ENCODE data around the gene BTF3L4. TPM values are rescaled to one million over a fixed set of nuclear protein-coding genes. Genes with fewer than 3 reads are reported as not detected.

The BTF3L4 gene
- total RNA-seq, 5 donors from 2014 or later (not counting 1 experiment from before 2014, with no cell fraction given): 30.1 to 33.6 (median 32.0) TPM

- POLR2A ChIA-PET: interaction anchor here in 1 of 2 donors (0.6 kb wide), 1 partner anchor 10 kb away, joined by 9 read pairs; no protein-coding TSS in a partner anchor
Measured at GRCh38 chr1:52057876-52058415, 1.9 kb downstream of the BTF3L4 start.

GRCh38 chr1:52059321-52059720 is 3.2 kb downstream of the BTF3L4 start:
- H3K27ac Mint-ChIP-seq: no peak overlapping the region
- Histone ChIP-seq H3K36me3 (ENCODE audit: control insufficient read depth in 2 of 2, extremely low read depth in 1 of 2, insufficient read depth in 1 of 2, low read length in 1 of 2) (peaks cover 0 to 28% of the 10 kb centered on the region in 2 donors), H3K4me1 (ENCODE audit: control insufficient read depth in 1 of 2, extremely low read depth in 1 of 2, insufficient read depth in 2 of 2, low read length in 2 of 2) (peaks cover 10 to 14% of the 10 kb centered on the region in 2 experiments), H3K9me3 (no peaks in the 10 kb centered on the region), H3K27ac (ENCODE audit: low read length) (no peak overlapping the region), H3K27me3 (replicated peaks in 1 of 2; ENCODE audit: control insufficient read depth in 2 of 2, extremely low read depth in 1 of 2, insufficient read depth in 2 of 2, low read length in 1 of 2) (no peaks in the 10 kb centered on the region), H3K4me3 (ENCODE audit: control insufficient read depth in 1 of 2, extremely low read depth in 1 of 2, low read length in 1 of 2) (no peak overlapping the region)
- DNase-seq: no peak
- ChIA-PET POLR2A (interaction anchor here in 1 of 2 donors (0.7 kb wide), 1 partner anchor 11 kb away, joined by 3 read pairs; no protein-coding TSS in a partner anchor), CTCF (interaction anchor here in 1 of 2 donors (0.6 kb wide), 2 partner anchors 12 to 194 kb away, joined by 4 to 5 read pairs; no protein-coding TSS in a partner anchor)
- no peaks in the 10 kb centered on the region for H3K27me3 Mint-ChIP-seq
- ATAC-seq (replicated peaks in 1 of 4): no peak
- H3K4me3 Mint-ChIP-seq: peak overlapping the region in 2 of 3 donors; percentile 35 to 49
- no peaks in the 10 kb centered on the region for H3K9me3 Mint-ChIP-seq
- peaks cover 61 to 64% (median 62%) of the 10 kb centered on the region in 3 donors for H3K4me1 Mint-ChIP-seq
- peaks cover 20% of the 10 kb centered on the region for H3K36me3 Mint-ChIP-seq

More at GRCh38 chr1:52057876-52058415, 1.9 kb downstream of the BTF3L4 start:
- H3K36me3 Mint-ChIP-seq: peaks cover 13% of the 10 kb centered on the region
- no peaks in the 10 kb centered on the region for H3K9me3 Mint-ChIP-seq
- no peaks in the 10 kb centered on the region for H3K9me3 ChIP-seq
- no peak overlapping the region for H3K27ac ChIP-seq (ENCODE audit: low read length)
- CTCF ChIA-PET: no interaction called here
- peaks cover 0 to 17% of the 10 kb centered on the region in 2 donors for H3K36me3 ChIP-seq (ENCODE audit: control insufficient read depth in 2 of 2, extremely low read depth in 1 of 2, insufficient read depth in 1 of 2, low read length in 1 of 2)
- H3K4me1 ChIP-seq (ENCODE audit: control insufficient read depth in 1 of 2, extremely low read depth in 1 of 2, insufficient read depth in 2 of 2, low read length in 2 of 2): peaks cover 14 to 15% of the 10 kb centered on the region in 2 experiments
- H3K27me3 Mint-ChIP-seq: no peaks in the 10 kb centered on the region
- H3K4me3 ChIP-seq (ENCODE audit: control insufficient read depth in 1 of 2, extremely low read depth in 1 of 2, low read length in 1 of 2): no peak overlapping the region
- H3K4me1 Mint-ChIP-seq: peaks cover 62 to 65% (median 64%) of the 10 kb centered on the region in 3 donors
- peak overlapping the region; percentile 39 to 52 for H3K27ac Mint-ChIP-seq
- DNase-seq (no peak), ATAC-seq (replicated peaks in 1 of 4) (no peak)
- no peaks in the 10 kb centered on the region for H3K27me3 ChIP-seq (replicated peaks in 1 of 2; ENCODE audit: control insufficient read depth in 2 of 2, extremely low read depth in 1 of 2, insufficient read depth in 2 of 2, low read length in 1 of 2)
- peak overlapping the region; percentile 94 to 97 (median 97) for H3K4me3 Mint-ChIP-seq
- no CpG with 5 or more reads among the region's 1 CpG for WGBS (ENCODE audit: insufficient coverage)

DNA sequence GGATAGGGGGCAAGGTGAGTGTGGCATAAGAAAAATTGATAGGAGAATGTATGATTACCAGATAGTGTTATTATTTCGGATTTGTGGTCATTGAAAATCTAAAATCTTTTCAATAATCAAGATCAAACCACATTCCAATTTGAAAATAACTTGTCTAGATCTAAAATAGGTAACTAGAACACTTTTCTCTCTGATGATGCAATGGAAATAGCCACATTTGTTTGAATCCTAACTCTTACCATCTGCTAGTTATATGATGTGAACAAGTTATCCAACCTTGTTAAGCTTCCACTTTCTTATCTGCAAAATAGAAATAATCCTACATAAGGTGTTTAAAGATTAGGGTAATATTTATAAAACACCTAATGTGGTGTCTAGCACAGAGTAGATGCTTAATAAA is 3.8 kb downstream of the BTF3L4 start:
- POLR2A ChIA-PET: no interaction called here
- ATAC-seq (replicated peaks in 1 of 4) (no peak), DNase-seq (no peak)
- Histone ChIP-seq H3K27ac (ENCODE audit: low read length) (no peak overlapping the region), H3K4me1 (ENCODE audit: control insufficient read depth in 1 of 2, extremely low read depth in 1 of 2, insufficient read depth in 2 of 2, low read length in 2 of 2) (peaks cover 5 to 11% of the 10 kb centered on the region in 2 experiments), H3K27me3 (replicated peaks in 1 of 2; ENCODE audit: control insufficient read depth in 2 of 2, extremely low read depth in 1 of 2, insufficient read depth in 2 of 2, low read length in 1 of 2) (no peaks in the 10 kb centered on the region), H3K36me3 (ENCODE audit: control insufficient read depth in 2 of 2, extremely low read depth in 1 of 2, insufficient read depth in 1 of 2, low read length in 1 of 2) (peaks cover 0 to 33% of the 10 kb centered on the region in 2 donors), H3K4me3 (ENCODE audit: control insufficient read depth in 1 of 2, extremely low read depth in 1 of 2, low read length in 1 of 2) (no peak overlapping the region), H3K9me3 (no peaks in the 10 kb centered on the region)
- Mint-ChIP-seq H3K27ac (no peak overlapping the region), H3K27me3 (no peaks in the 10 kb centered on the region), H3K4me3 (no peak overlapping the region), H3K9me3 (no peaks in the 10 kb centered on the region), H3K36me3 (peaks cover 20% of the 10 kb centered on the region), H3K4me1 (peaks cover 55 to 59% (median 56%) of the 10 kb centered on the region in 3 donors)
- CTCF ChIA-PET: interaction anchor here in 1 of 2 donors (0.5 to 0.6 kb wide), 2 partner anchors 12 to 48 kb away, joined by 3 to 5 read pairs; no protein-coding TSS in a partner anchor
- no CpG with 5 or more reads among the region's 1 CpG for WGBS (ENCODE audit: insufficient coverage)

DNA sequence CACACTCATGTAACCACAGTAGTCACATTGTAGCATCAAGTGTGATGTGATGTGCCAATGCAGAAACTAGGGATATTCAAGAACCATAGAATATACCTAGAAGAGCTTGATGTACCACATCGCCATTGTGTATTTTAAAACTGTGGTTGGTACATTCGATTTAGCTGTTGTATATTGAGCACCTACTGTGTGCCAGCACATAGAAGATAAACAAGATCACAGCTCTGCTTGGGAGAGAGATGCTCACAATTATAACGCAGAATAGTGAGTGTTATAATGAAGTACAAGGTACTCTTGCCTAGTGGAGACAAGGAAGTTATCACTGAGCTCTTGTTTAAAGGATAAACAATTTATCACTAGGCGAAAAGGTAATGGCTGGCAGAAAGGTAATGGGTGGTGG is 4.7 kb downstream of the BTF3L4 start:
- H3K36me3 ChIP-seq (ENCODE audit: control insufficient read depth in 2 of 2, extremely low read depth in 1 of 2, insufficient read depth in 1 of 2, low read length in 1 of 2): peaks cover 0 to 42% of the 10 kb centered on the region in 2 donors
- peaks cover 52 to 58% (median 55%) of the 10 kb centered on the region in 3 donors for H3K4me1 Mint-ChIP-seq
- 100% methylated on average over 2 of the region's 4 CpGs for WGBS (ENCODE audit: insufficient coverage)
- H3K36me3 Mint-ChIP-seq: peaks cover 20% of the 10 kb centered on the region
- no peaks in the 10 kb centered on the region for H3K27me3 Mint-ChIP-seq
- H3K4me3 Mint-ChIP-seq: no peak overlapping the region
- DNase-seq: no peak
- no peaks in the 10 kb centered on the region for H3K27me3 ChIP-seq (replicated peaks in 1 of 2; ENCODE audit: control insufficient read depth in 2 of 2, extremely low read depth in 1 of 2, insufficient read depth in 2 of 2, low read length in 1 of 2)
- POLR2A ChIA-PET: no interaction called here
- CTCF ChIA-PET: interaction anchor here (0.6 to 0.7 kb wide), 3 partner anchors 9 to 916 kb away, joined by 3 to 6 read pairs (median 4); no protein-coding TSS in a partner anchor
- no peak overlapping the region for H3K27ac Mint-ChIP-seq
- H3K4me3 ChIP-seq (ENCODE audit: control insufficient read depth in 1 of 2, extremely low read depth in 1 of 2, low read length in 1 of 2): no peak overlapping the region
- no peak overlapping the region for H3K27ac ChIP-seq (ENCODE audit: low read length)
- H3K9me3 ChIP-seq: no peaks in the 10 kb centered on the region
- H3K9me3 Mint-ChIP-seq: no peaks in the 10 kb centered on the region
- peaks cover 5 to 9% of the 10 kb centered on the region in 2 experiments for H3K4me1 ChIP-seq (ENCODE audit: control insufficient read depth in 1 of 2, extremely low read depth in 1 of 2, insufficient read depth in 2 of 2, low read length in 2 of 2)
- no peak for ATAC-seq (replicated peaks in 1 of 4)

DNA sequence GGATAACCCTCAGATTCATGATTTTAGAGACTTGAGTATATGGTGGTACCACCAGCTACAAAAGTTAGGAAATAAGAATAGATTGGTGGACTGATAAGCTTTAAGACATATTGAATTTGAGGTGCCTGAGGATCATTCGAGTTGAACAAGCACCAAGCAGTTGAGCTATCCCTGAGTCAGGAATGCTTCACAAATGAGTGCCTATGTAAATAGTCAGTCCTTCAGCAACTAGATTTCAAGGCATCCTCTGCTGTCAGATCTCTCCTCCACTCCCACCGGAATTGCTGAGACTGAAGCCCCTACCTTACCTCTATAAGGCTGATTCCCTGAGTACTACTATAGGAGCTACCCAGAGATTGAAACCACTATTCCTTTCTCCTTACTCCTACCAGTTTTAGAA is 7.1 kb downstream of the BTF3L4 start:
- Histone ChIP-seq H3K4me1 (ENCODE audit: control insufficient read depth in 1 of 2, extremely low read depth in 1 of 2, insufficient read depth in 2 of 2, low read length in 2 of 2) (no peaks in the 10 kb centered on the region), H3K4me3 (ENCODE audit: control insufficient read depth in 1 of 2, extremely low read depth in 1 of 2, low read length in 1 of 2) (no peak overlapping the region), H3K36me3 (ENCODE audit: control insufficient read depth in 2 of 2, extremely low read depth in 1 of 2, insufficient read depth in 1 of 2, low read length in 1 of 2) (peaks cover 0 to 60% of the 10 kb centered on the region in 2 donors), H3K27ac (ENCODE audit: low read length) (no peak overlapping the region), H3K9me3 (no peaks in the 10 kb centered on the region), H3K27me3 (replicated peaks in 1 of 2; ENCODE audit: control insufficient read depth in 2 of 2, extremely low read depth in 1 of 2, insufficient read depth in 2 of 2, low read length in 1 of 2) (no peaks in the 10 kb centered on the region)
- Mint-ChIP-seq H3K27me3 (no peaks in the 10 kb centered on the region), H3K36me3 (peaks cover 25% of the 10 kb centered on the region), H3K4me3 (no peak overlapping the region), H3K4me1 (peaks cover 44 to 49% (median 44%) of the 10 kb centered on the region in 3 donors), H3K27ac (no peak overlapping the region), H3K9me3 (no peaks in the 10 kb centered on the region)
- DNase-seq (no peak), ATAC-seq (replicated peaks in 1 of 4) (no peak)
- 100% methylated on average over 1 of the region's 2 CpGs for WGBS (ENCODE audit: insufficient coverage)
- POLR2A ChIA-PET: no interaction called here
- CTCF ChIA-PET: interaction anchor here in 1 of 2 donors (0.5 kb wide), 1 partner anchor 8 kb away, joined by 3 read pairs; no protein-coding TSS in a partner anchor

- H3K27ac ChIP-seq (ENCODE audit: low read length): no peak overlapping the region
- WGBS (ENCODE audit: insufficient coverage): no CpG with 5 or more reads among the region's 4 CpGs
- no peak overlapping the region for H3K27ac Mint-ChIP-seq
- peaks cover 20% of the 10 kb centered on the region for H3K36me3 Mint-ChIP-seq
- no peak overlapping the region for H3K4me3 Mint-ChIP-seq
- ChIA-PET POLR2A (interaction anchor here in 1 of 2 donors (0.6 to 0.7 kb wide), 2 partner anchors 25 to 34 kb away, joined by 3 to 5 read pairs; no protein-coding TSS in a partner anchor), CTCF (interaction anchor here (0.6 to 0.7 kb wide), 4 partner anchors 8 to 1226 kb away, joined by 3 to 5 read pairs (median 3); no protein-coding TSS in a partner anchor)
- H3K27me3 Mint-ChIP-seq: no peaks in the 10 kb centered on the region
- no peaks in the 10 kb centered on the region for H3K9me3 Mint-ChIP-seq
- no peaks in the 10 kb centered on the region for H3K27me3 ChIP-seq (replicated peaks in 1 of 2; ENCODE audit: control insufficient read depth in 2 of 2, extremely low read depth in 1 of 2, insufficient read depth in 2 of 2, low read length in 1 of 2)
- no peaks in the 10 kb centered on the region for H3K4me1 ChIP-seq (ENCODE audit: control insufficient read depth in 1 of 2, extremely low read depth in 1 of 2, insufficient read depth in 2 of 2, low read length in 2 of 2)
- no peak overlapping the region for H3K4me3 ChIP-seq (ENCODE audit: control insufficient read depth in 1 of 2, extremely low read depth in 1 of 2, low read length in 1 of 2)
- ATAC-seq (replicated peaks in 1 of 4) (no peak), DNase-seq (no peak)
- peaks cover 0 to 29% of the 10 kb centered on the region in 2 donors for H3K36me3 ChIP-seq (ENCODE audit: control insufficient read depth in 2 of 2, extremely low read depth in 1 of 2, insufficient read depth in 1 of 2, low read length in 1 of 2)
- H3K4me1 Mint-ChIP-seq: peaks cover 18 to 34% (median 24%) of the 10 kb centered on the region in 3 donors
- no peaks in the 10 kb centered on the region for H3K9me3 ChIP-seq
Measured at GRCh38 chr1:52070704-52071103, 14.6 kb downstream of the BTF3L4 start.

Measured in T-cell (primary cell).